Lower lobe of right lung (tissue), 2 donors: ENCODE results near the gene SDHA. TPM values are rescaled to one million over a fixed set of nuclear protein-coding genes. Genes with fewer than 3 reads are reported as not detected.
"Not testable (repeated sequence)": the region's sequence is repeated elsewhere in the genome, so short reads cannot be mapped to it uniquely, and the experiment has no call there.

Experiments used
- ATAC-seq, 2 donors: fragments of 200-7000 bp; cut with Tn5 transposase; one replicate each; pipeline ENCODE4 v1.9.1; 2020 to 2022; ENCODE audit warnings: mild to moderate bottlenecking in 2 of 2, moderate library complexity in 2 of 2
- DNase-seq: peaks from one replicate; pipeline ENCODE4 v3.0.0-alpha.2; 2020
- H3K27ac ChIP-seq: fragments of 200-600 bp; one replicate; pipeline ENCODE4 v1.8.0; 2022
- H3K27me3 ChIP-seq: fragments of 200-600 bp; one replicate; pipeline ENCODE4 v1.8.0; 2022; ENCODE audit warnings: low read depth
- H3K36me3 ChIP-seq: fragments of 200-600 bp; one replicate; pipeline ENCODE4 v1.8.0; 2022; ENCODE audit warnings: mild to moderate bottlenecking
- H3K4me1 ChIP-seq: fragments of 200-600 bp; one replicate; pipeline ENCODE4 v1.8.0; 2022
- H3K4me3 ChIP-seq: fragments of 200-600 bp; one replicate; pipeline ENCODE4 v1.8.0; 2022; ENCODE audit warnings: mild to moderate bottlenecking
- H3K9me3 ChIP-seq: fragments of 200-600 bp; one replicate; pipeline ENCODE4 v1.8.0; 2022
- intact Hi-C: fragments of 100-400 bp; cut with DNase I; formaldehyde crosslinking; loops from one replicate; pipeline ENCODE4 v1.11.0; 2022
- total RNA-seq: library from RNA; stranded (reverse); fragmentation: NEBNext Ultra II Directional; extraction: Animal tissue kit (Norgen Biotek cat#: 25700); gene quantifications from one replicate; pipeline ENCODE4 v1.2.1, GENCODE V29; 2021
- TF ChIP-seq, protein P1 (sequence below): fragments of 200-600 bp; IDR thresholded peaks from one replicate; pipeline ENCODE4 v1.8.0; 2022; ENCODE audit warnings: antibody characterized with exemption, mild to moderate bottlenecking
- donor health status: DM: no; HTN: yes; CAD: no; lungs with severe emphysema.

Gene SDHA
- total RNA-seq, 1 donor from 2014 or later: 89.6 TPM

DNA sequence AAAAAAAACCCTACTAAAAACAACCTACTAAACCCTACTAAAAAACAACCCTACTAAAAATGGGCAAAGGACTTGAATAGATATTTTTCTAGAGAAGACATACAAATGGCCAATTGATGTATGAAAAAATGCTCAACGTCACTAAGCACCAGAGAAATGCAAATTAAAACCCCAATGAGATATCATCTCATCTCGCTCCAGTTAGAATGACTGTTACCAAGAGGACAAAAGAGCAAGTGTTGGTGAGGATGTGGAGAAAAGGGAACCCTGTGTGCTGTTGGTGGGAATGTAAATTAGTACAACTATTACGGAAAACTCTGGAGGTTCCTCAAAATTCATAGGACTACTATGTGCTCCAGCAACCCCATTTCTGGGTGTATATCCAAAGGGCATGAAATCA lies 10.8 kb downstream of the SDHA start:
- Histone ChIP-seq H3K27ac (no peak overlapping the region), H3K36me3 (peaks cover 100% of the 10 kb centered on the region), H3K9me3 (no peaks in the 10 kb centered on the region), H3K4me1 (no peaks in the 10 kb centered on the region), H3K4me3 (no peak overlapping the region), H3K27me3 (no peaks in the 10 kb centered on the region)
- DNase-seq (no peak), ATAC-seq (no peak)
- TF ChIP-seq, protein P1, sequence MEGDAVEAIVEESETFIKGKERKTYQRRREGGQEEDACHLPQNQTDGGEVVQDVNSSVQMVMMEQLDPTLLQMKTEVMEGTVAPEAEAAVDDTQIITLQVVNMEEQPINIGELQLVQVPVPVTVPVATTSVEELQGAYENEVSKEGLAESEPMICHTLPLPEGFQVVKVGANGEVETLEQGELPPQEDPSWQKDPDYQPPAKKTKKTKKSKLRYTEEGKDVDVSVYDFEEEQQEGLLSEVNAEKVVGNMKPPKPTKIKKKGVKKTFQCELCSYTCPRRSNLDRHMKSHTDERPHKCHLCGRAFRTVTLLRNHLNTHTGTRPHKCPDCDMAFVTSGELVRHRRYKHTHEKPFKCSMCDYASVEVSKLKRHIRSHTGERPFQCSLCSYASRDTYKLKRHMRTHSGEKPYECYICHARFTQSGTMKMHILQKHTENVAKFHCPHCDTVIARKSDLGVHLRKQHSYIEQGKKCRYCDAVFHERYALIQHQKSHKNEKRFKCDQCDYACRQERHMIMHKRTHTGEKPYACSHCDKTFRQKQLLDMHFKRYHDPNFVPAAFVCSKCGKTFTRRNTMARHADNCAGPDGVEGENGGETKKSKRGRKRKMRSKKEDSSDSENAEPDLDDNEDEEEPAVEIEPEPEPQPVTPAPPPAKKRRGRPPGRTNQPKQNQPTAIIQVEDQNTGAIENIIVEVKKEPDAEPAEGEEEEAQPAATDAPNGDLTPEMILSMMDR: no peak
- intact Hi-C loops: no loop called here

- Histone ChIP-seq H3K4me1 (no peaks in the 10 kb centered on the region), H3K36me3 (peaks cover 100% of the 10 kb centered on the region), H3K27me3 (no peaks in the 10 kb centered on the region), H3K27ac (no peak overlapping the region), H3K9me3 (no peaks in the 10 kb centered on the region), H3K4me3 (no peak overlapping the region)
- intact Hi-C loops: no loop called here
- TF ChIP-seq, protein P1: no peak
- no peak for DNase-seq
- no peak for ATAC-seq
Observed at GRCh38 chr5:230711-231110, 12.6 kb downstream of the SDHA start.

DNA sequence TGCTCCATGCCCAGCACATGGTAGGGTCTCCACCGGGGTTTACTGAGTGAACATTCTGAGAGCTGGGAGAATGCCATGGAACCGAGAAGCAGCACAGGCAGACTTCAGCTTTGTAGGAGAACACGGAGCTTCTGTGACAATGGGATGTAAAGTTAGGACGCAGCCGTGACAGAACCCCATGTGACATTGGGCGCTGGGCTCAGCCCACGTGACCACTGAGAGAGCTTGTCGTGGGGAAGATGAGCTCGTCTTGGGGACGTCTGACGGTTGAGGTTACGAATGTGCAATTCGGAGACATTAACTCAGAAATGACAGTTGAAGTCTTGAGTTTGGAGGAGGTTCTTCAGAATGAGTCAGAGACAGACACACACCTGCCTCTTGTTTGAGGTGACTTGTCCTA lies 13.5 kb downstream of the SDHA start:
- no peaks in the 10 kb centered on the region for H3K9me3 ChIP-seq
- no peak for ATAC-seq
- no peak overlapping the region for H3K4me3 ChIP-seq
- H3K4me1 ChIP-seq: no peaks in the 10 kb centered on the region
- intact Hi-C loops: no loop called here
- peaks cover 100% of the 10 kb centered on the region for H3K36me3 ChIP-seq
- H3K27me3 ChIP-seq: no peaks in the 10 kb centered on the region
- no peak for DNase-seq
- H3K27ac ChIP-seq: no peak overlapping the region
- TF ChIP-seq, protein P1: no peak

GRCh38 chr5:233426-233825 lies 15.3 kb downstream of the SDHA start:
- H3K9me3 ChIP-seq, intact Hi-C loops, H3K4me1 ChIP-seq, H3K27ac ChIP-seq, DNase-seq, H3K27me3 ChIP-seq, H3K4me3 ChIP-seq, ATAC-seq: not testable (repeated sequence)
- peaks cover 99% of the 10 kb centered on the region for H3K36me3 ChIP-seq

GRCh38 chr5:234450-234849 lies 16.3 kb downstream of the SDHA start:
- Histone ChIP-seq H3K27ac (no peak overlapping the region), H3K4me1 (no peaks in the 10 kb centered on the region), H3K9me3 (no peaks in the 10 kb centered on the region), H3K4me3 (no peak overlapping the region), H3K36me3 (peaks cover 98% of the 10 kb centered on the region), H3K27me3 (no peaks in the 10 kb centered on the region)
- ATAC-seq: no peak
- TF ChIP-seq, protein P1: no peak
- intact Hi-C loops: no loop called here
- no peak for DNase-seq

- not testable (repeated sequence) for H3K27me3 ChIP-seq, DNase-seq
Observed at GRCh38 chr5:235527-235926, 17.4 kb downstream of the SDHA start.

GRCh38 chr5:237931-238330 lies 19.8 kb downstream of the SDHA start:
- H3K4me3 ChIP-seq, ATAC-seq, H3K9me3 ChIP-seq, H3K27ac ChIP-seq, intact Hi-C loops, H3K4me1 ChIP-seq, DNase-seq, H3K27me3 ChIP-seq: not testable (repeated sequence)
- peaks cover 98% of the 10 kb centered on the region for H3K36me3 ChIP-seq

More at GRCh38 chr5:235527-235926, 17.4 kb downstream of the SDHA start:
- ATAC-seq, H3K9me3 ChIP-seq, H3K4me1 ChIP-seq, H3K27ac ChIP-seq, H3K4me3 ChIP-seq, intact Hi-C loops: not testable (repeated sequence)
- H3K36me3 ChIP-seq: peaks cover 98% of the 10 kb centered on the region

GRCh38 chr5:240550-240949 lies 22.4 kb downstream of the SDHA start:
- H3K4me3 ChIP-seq, H3K27me3 ChIP-seq, H3K27ac ChIP-seq, intact Hi-C loops, H3K9me3 ChIP-seq, ATAC-seq, H3K4me1 ChIP-seq, DNase-seq: not testable (repeated sequence)
- H3K36me3 ChIP-seq: peaks cover 90% of the 10 kb centered on the region

DNA sequence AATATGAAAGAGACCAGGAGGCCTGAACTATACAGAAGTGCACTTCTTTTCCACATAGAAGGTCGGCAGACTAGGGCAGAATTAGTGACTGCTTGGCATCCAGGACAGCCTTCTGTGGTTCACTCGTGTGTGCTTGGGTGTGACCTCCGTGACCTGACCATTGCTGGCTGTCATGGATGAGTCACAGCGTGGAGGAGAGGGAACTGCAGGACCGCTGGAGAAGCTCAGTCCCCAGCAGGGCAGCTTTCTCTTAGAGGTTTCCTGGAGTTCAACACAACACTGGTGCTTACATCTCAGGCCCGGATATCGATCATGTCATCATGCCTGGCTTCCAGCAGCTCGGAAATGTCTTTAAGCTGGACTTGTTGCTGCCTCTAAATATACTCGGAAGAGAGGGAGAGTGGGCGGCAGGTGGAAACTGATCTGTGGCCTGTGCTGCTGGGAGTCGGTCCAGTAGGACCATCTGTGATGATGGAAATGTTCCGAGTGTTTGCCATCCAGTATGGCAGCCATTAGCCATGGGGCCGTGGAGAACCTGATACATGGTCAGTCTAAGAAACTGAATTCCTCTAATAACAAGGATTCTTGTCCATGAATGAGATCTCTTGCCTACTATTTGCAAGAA lies 23.0 kb downstream of the SDHA start:
- H3K4me3 ChIP-seq, DNase-seq, H3K27me3 ChIP-seq, intact Hi-C loops, H3K27ac ChIP-seq, H3K4me1 ChIP-seq, H3K9me3 ChIP-seq: not testable (repeated sequence)
- ATAC-seq: peak in 1 of 2 donors; percentile 17
- peaks cover 87% of the 10 kb centered on the region for H3K36me3 ChIP-seq

GRCh38 chr5:243683-244367 lies 25.7 kb downstream of the SDHA start:
- intact Hi-C loops, H3K4me1 ChIP-seq, H3K9me3 ChIP-seq, H3K4me3 ChIP-seq, H3K27me3 ChIP-seq, ATAC-seq, H3K27ac ChIP-seq, DNase-seq: not testable (repeated sequence)
- peaks cover 88% of the 10 kb centered on the region for H3K36me3 ChIP-seq
